Gastroesophageal sphincter (tissue), 3 donors: ENCODE data around the gene TTYH1.

ENCODE experiments used
- CTCF ChIP-seq, 4 experiments: fragments of 200-600 bp in 2 of 4; fragments of 450-650 bp in 2 of 4; sonication (generic) in 1 of 4; IDR thresholded peaks; one replicate each; pipeline ENCODE4 v1.5.1; 2017 to 2019; ENCODE audit warnings: antibody characterized with exemption in 4 of 4, mild to moderate bottlenecking in 2 of 4, moderate library complexity in 2 of 4
- POLR2AphosphoS5 ChIP-seq: sonication (generic); formaldehyde crosslinking; IDR thresholded peaks from one replicate; pipeline ENCODE4 v1.6.1; 2017; ENCODE audit warnings: antibody characterized with exemption

DNA sequence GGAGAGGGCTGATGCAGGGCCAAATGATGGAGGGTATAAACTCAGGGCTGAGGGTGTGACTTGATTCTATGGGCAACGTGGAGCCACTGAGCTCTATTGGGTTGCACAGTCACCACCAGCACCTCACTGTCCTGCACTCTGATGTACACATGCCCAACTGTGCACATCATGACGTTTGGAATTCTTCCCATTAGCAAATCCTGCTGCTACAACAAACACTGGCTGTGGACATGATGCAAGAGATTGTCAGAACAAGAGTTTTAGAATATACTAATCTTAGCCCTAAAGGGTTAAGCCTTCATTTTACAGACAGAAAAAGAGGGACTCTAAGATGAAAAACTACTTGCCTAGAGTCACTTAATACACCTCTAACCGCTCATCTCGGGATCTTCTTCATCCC is 2.4 kb upstream of the TTYH1 start:
- no peak for TF ChIP-seq POLR2AphosphoS5
- TF ChIP-seq CTCF (IDR thresholded peaks at IDR 0.05) = no peak
